Measurements from ENCODE around the gene APH1A. TPM values are rescaled to one million over a fixed set of nuclear protein-coding genes. Genes with fewer than 3 reads are reported as not detected.

Gene APH1A
- total and polyA plus RNA-seq, 2 of the 13 experiments (the other 11 are each of a cell fraction or from before 2014, with no cell fraction given), result 114 to 130 TPM

DNA sequence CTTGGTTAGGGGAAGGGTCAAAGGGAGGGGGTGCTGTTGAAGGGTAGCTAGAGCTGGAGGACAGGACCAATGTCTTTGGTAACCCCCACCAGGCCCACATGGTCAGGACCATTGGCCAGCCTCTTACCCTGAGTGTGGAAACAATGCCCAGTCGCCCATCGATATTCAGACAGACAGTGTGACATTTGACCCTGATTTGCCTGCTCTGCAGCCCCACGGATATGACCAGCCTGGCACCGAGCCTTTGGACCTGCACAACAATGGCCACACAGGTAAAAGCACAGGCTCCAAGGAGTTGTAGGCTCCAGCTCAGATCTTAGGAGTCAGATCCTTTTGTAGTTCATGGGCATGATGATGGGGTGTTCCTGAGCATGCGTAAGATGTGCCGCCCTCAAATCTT, 7.4 kb downstream of the APH1A start:
- TF ChIP-seq ZSCAN22 (CRISPR knock-in tag; IDR thresholded peaks at IDR 0.05), result no peak
- no peak for TF ChIP-seq ZNF720 (CRISPR knock-in tag; IDR thresholded peaks at IDR 0.05)
- no peak for TF ChIP-seq ZNF496 (CRISPR knock-in tag; IDR thresholded peaks at IDR 0.05; ENCODE audit: insufficient replicate concordance)
- TF ChIP-seq ZNF3 (CRISPR knock-in tag; IDR thresholded peaks at IDR 0.05), result no peak
- TF ChIP-seq ZNF703 (CRISPR knock-in tag; IDR thresholded peaks at IDR 0.05; ENCODE audit: borderline replicate concordance), result no peak
- no peak for TF ChIP-seq AKAP8 (CRISPR knock-in tag; IDR thresholded peaks at IDR 0.05)
- no peak for TF ChIP-seq ZNF879 (CRISPR knock-in tag; IDR thresholded peaks at IDR 0.05)
- TF ChIP-seq, protein P1, sequence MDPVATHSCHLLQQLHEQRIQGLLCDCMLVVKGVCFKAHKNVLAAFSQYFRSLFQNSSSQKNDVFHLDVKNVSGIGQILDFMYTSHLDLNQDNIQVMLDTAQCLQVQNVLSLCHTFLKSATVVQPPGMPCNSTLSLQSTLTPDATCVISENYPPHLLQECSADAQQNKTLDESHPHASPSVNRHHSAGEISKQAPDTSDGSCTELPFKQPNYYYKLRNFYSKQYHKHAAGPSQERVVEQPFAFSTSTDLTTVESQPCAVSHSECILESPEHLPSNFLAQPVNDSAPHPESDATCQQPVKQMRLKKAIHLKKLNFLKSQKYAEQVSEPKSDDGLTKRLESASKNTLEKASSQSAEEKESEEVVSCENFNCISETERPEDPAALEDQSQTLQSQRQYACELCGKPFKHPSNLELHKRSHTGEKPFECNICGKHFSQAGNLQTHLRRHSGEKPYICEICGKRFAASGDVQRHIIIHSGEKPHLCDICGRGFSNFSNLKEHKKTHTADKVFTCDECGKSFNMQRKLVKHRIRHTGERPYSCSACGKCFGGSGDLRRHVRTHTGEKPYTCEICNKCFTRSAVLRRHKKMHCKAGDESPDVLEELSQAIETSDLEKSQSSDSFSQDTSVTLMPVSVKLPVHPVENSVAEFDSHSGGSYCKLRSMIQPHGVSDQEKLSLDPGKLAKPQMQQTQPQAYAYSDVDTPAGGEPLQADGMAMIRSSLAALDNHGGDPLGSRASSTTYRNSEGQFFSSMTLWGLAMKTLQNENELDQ (CRISPR knock-in tag; IDR thresholded peaks at IDR 0.05; ENCODE audit: borderline replicate concordance), result no peak
- no peak for TF ChIP-seq ZNF350 (CRISPR knock-in tag; IDR thresholded peaks at IDR 0.05; ENCODE audit: borderline replicate concordance, low read depth)
- no peak for TF ChIP-seq ELF3 (CRISPR knock-in tag; IDR thresholded peaks at IDR 0.05)
- no peak for TF ChIP-seq GATAD1 (CRISPR knock-in tag; IDR thresholded peaks at IDR 0.05)
- TF ChIP-seq, protein P2, sequence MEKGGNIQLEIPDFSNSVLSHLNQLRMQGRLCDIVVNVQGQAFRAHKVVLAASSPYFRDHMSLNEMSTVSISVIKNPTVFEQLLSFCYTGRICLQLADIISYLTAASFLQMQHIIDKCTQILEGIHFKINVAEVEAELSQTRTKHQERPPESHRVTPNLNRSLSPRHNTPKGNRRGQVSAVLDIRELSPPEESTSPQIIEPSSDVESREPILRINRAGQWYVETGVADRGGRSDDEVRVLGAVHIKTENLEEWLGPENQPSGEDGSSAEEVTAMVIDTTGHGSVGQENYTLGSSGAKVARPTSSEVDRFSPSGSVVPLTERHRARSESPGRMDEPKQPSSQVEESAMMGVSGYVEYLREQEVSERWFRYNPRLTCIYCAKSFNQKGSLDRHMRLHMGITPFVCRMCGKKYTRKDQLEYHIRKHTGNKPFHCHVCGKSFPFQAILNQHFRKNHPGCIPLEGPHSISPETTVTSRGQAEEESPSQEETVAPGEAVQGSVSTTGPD (CRISPR knock-in tag; IDR thresholded peaks at IDR 0.05), result no peak
- intact Hi-C loops (cut with micrococcal nuclease; ENCODE audit: unreplicated experiment) (no loop called here), in situ Hi-C loops (cut with HindIII; ENCODE audit: extremely low pct_ligation_motif_present, low pct_unique_long_range_greater_than_20kb) (no loop called here)
- Histone ChIP-seq H3K9me3 (ENCODE audit: low read length) (no peaks in the 10 kb centered on the region), H2AFZ (ENCODE audit: low read length) (no peak overlapping the region), H3K4me1 (ENCODE audit: insufficient read depth, low read length) (peaks cover 41% of the 10 kb centered on the region), H3K27ac (ENCODE audit: extremely low read length, insufficient read depth, low read length) (no peak overlapping the region), H3K4me3 (replicated peaks in 1 of 3; ENCODE audit: insufficient read depth in 1 of 3, low read depth in 2 of 3, low read length in 3 of 3) (no peak overlapping the region), H3K4me2 (ENCODE audit: low read depth, low read length) (no peak overlapping the region), H3K9ac (ENCODE audit: insufficient read depth, low read depth, low read length) (no peak overlapping the region), H3K36me3 (replicated peaks in 1 of 2; ENCODE audit: control insufficient read depth in 1 of 2, insufficient read depth in 2 of 2, low read length in 2 of 2) (peaks cover 5 to 15% of the 10 kb centered on the region in 2 experiments; a peak in 4 of 5 replicates), H3K79me2 (ENCODE audit: insufficient read depth, low read length) (no peaks in the 10 kb centered on the region), H3K27me3 (ENCODE audit: control insufficient read depth in 1 of 2, insufficient read depth in 2 of 2, low read length in 2 of 2) (no peaks in the 10 kb centered on the region; a peak in 1 of 5 replicates), H4K20me1 (ENCODE audit: insufficient read depth, low read length) (no peaks in the 10 kb centered on the region)
- FAIRE-seq, result no peak
- ChIA-PET POLR2A (no interaction called here), CTCF (ENCODE audit: low intra/inter-chr PET ratio, low total read pairs) (no interaction called here)
- 95% methylated on average over 6 of the region's 6 CpGs for WGBS (ENCODE audit: low lambda C conversion rate)
- DNase-seq (ENCODE audit: low spot score), result no peak
- ATAC-seq, result no peak
- no TSS peak for BruUV-seq (replicated peaks)

Measured in HepG2 (cell line).